CD4-positive, alpha-beta T cell treated with Interleukin-2 at 100 ng/mL for 4 hours (primary cell): ENCODE results near the gene FN1.

Experiments used
- DNase-seq: peaks from one replicate; pipeline ENCODE4 v3.0.0-alpha.2; 2020; ENCODE audit warnings: low spot score

FN1 gene

GRCh38 chr2:215407061-215407460 lies 28.8 kb downstream of the FN1 start:
- no peak for DNase-seq

- no peak for DNase-seq
These were observed 29.9 kb downstream of the FN1 start for GRCh38 chr2:215405722-215406581.

GRCh38 chr2:215404348-215405012 lies 31.4 kb downstream of the FN1 start:
- no peak for DNase-seq

- no peak for DNase-seq
These were observed 32.2 kb downstream of the FN1 start for GRCh38 chr2:215403441-215404347.

- no peak for DNase-seq
These were observed 33.9 kb downstream of the FN1 start for GRCh38 chr2:215401896-215402379.

GRCh38 chr2:215399067-215399716 lies 36.7 kb downstream of the FN1 start:
- DNase-seq, result no peak

- DNase-seq, result no peak
These were observed 38.1 kb downstream of the FN1 start for GRCh38 chr2:215397632-215398341.

- DNase-seq, result no peak
These were observed 39.1 kb downstream of the FN1 start for GRCh38 chr2:215396595-215397313.

GRCh38 chr2:215395687-215396460 lies 40.0 kb downstream of the FN1 start:
- DNase-seq, result no peak

- no peak for DNase-seq
These were observed 41.6 kb downstream of the FN1 start for GRCh38 chr2:215394102-215394805.

- no peak for DNase-seq
These were observed 43.1 kb downstream of the FN1 start for GRCh38 chr2:215392687-215393270.

- no peak for DNase-seq
These were observed 43.7 kb downstream of the FN1 start for GRCh38 chr2:215392164-215392563.

- no peak for DNase-seq
These were observed 44.3 kb downstream of the FN1 start for GRCh38 chr2:215391531-215391930.

- no peak for DNase-seq
These were observed 45.3 kb downstream of the FN1 start for GRCh38 chr2:215390550-215390913.

GRCh38 chr2:215388002-215388728 lies 47.7 kb downstream of the FN1 start:
- DNase-seq, result no peak

- DNase-seq, result no peak
These were observed 49.3 kb downstream of the FN1 start for GRCh38 chr2:215386566-215386965.

- DNase-seq, result no peak
These were observed 51.2 kb downstream of the FN1 start for GRCh38 chr2:215384710-215385109.
